Omental fat pad (tissue), 4 donors: Measurements from ENCODE around the gene RNF150. TPM values are rescaled to one million over a fixed set of nuclear protein-coding genes. Genes with fewer than 3 reads are reported as not detected.

ENCODE experiments used
- ATAC-seq: fragments of 150-250 bp; one replicate; pipeline ENCODE4 v1.9.1; 2016; ENCODE audit warnings: mild to moderate bottlenecking, moderate library complexity; ENCODE audit not compliant: low FRiP score
- DNase-seq: peaks from one replicate; pipeline ENCODE4 v3.0.0-alpha.2; 2019; ENCODE audit warnings: low spot score
- total RNA-seq, 4 donors: library from RNA; depleted of rRNA; stranded (reverse); fragments of >200 nt; gene quantifications; one replicate each; pipeline ENCODE4 v1.1.0, GENCODE V29; 2016
- TF ChIP-seq, protein P1 (sequence below), 3 donors: fragments of 450-650 bp; IDR thresholded peaks; one replicate each; pipeline ENCODE4 v1.5.1; 2016 to 2017; ENCODE audit warnings: antibody characterized with exemption in 3 of 3, mild to moderate bottlenecking in 3 of 3, moderate library complexity in 2 of 3

RNF150 gene
- total RNA-seq, 4 donors from 2014 or later = 9.8 to 40.1 (median 15.6) TPM

DNA sequence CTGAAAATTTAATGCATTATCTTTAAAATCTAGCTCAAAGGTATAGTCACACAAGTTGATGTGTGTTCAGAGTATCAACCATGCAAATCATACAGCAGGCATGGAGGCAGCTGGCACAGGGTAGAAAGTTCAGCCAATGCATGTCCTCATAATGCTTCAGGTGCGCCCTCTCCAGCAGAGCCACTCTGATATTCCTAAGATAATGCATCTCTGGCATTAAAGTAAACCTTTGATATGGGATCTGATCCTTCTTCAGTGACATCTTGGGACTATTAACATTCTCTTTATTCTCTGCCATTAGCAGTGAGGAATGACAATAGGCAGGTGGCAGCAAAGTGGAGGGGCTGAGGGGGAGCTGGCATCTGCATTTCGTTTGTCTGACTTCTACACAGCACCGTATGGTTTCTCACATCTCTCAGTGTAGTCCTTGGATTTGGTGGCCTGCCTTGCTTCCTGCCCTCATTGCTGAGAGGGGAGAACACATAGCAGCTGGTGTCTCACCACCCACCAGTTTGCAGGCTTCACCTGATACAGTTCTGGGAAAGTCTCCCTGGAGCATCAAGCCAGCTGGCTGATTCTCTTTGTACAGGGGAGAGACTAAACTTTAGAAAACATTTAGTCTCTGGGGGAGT is 208.4 kb downstream of the RNF150 start:
- ATAC-seq = no peak
- TF ChIP-seq, protein P1, sequence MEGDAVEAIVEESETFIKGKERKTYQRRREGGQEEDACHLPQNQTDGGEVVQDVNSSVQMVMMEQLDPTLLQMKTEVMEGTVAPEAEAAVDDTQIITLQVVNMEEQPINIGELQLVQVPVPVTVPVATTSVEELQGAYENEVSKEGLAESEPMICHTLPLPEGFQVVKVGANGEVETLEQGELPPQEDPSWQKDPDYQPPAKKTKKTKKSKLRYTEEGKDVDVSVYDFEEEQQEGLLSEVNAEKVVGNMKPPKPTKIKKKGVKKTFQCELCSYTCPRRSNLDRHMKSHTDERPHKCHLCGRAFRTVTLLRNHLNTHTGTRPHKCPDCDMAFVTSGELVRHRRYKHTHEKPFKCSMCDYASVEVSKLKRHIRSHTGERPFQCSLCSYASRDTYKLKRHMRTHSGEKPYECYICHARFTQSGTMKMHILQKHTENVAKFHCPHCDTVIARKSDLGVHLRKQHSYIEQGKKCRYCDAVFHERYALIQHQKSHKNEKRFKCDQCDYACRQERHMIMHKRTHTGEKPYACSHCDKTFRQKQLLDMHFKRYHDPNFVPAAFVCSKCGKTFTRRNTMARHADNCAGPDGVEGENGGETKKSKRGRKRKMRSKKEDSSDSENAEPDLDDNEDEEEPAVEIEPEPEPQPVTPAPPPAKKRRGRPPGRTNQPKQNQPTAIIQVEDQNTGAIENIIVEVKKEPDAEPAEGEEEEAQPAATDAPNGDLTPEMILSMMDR (IDR thresholded peaks at IDR 0.05) = no peak
- DNase-seq = no peak

DNA sequence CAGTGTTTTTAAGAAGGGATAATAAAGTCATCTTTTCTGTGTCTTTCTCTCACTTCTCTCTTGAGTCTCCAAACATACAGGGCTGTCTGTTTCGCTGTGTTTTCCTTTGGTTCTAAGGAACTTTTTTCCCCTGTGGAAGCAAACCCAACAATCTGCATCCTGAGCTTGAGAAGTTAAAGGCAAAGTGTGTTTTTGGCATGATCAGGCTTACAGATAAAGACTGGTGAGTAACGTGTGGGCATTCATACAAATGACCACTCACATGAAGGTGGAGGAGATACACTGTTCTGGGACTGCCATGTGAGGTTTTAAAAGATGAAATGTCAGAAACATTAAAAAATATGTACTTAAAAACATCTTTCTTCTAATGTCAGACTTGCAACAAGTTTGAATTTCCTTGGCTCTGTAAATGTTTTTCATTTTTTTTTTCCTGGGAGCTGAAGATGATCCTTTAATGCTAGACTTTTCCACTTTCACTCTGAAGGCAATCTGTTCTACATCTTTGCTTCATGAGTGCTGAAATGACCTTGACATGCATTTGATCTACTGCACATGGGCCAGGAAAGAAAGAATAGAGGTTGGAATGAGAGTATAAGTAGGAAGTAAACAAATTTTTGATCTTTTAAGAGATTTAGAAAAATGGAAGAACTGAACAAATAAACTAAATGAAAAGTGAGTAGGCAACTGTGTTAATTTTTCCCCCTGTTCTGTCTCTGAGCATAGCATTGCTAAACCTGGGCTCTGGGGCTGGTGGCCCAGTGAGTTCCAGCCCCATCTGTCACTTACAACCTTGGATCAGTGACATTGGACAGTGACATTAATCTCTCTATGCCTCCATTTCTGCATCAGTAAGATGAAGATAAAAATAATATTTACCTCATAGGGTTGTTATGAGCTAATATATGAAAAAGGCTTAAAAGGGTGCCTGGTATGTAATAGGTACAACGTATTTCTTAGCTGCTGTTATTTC is 226.0 kb downstream of the RNF150 start:
- TF ChIP-seq, protein P1 (IDR thresholded peaks at IDR 0.05) = no peak

DNA sequence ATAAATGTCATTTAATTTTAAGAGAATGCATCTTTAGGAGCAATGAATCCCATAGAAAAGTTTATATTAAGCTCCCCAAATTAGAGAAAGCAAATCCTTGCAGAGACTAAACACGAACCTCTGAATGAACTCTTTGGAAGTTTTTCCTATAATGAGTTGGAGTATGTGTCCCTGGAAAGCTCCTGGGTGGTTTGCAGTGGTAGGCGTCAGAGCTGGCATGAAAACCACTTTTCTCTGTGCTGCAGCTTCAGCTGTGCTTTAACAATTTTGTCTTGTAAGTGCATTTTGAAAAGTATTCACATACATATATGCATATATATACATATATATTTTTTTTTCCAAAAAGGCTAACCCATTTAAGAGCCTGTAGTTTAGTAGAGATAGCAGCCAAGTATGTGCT is 228.4 kb downstream of the RNF150 start:
- DNase-seq = no peak
- no peak for ATAC-seq
- TF ChIP-seq, protein P1 (IDR thresholded peaks at IDR 0.05) = no peak

More for the DNA sequence above, 226.0 kb downstream of the RNF150 start:
- no peak for DNase-seq
- ATAC-seq = no peak

DNA sequence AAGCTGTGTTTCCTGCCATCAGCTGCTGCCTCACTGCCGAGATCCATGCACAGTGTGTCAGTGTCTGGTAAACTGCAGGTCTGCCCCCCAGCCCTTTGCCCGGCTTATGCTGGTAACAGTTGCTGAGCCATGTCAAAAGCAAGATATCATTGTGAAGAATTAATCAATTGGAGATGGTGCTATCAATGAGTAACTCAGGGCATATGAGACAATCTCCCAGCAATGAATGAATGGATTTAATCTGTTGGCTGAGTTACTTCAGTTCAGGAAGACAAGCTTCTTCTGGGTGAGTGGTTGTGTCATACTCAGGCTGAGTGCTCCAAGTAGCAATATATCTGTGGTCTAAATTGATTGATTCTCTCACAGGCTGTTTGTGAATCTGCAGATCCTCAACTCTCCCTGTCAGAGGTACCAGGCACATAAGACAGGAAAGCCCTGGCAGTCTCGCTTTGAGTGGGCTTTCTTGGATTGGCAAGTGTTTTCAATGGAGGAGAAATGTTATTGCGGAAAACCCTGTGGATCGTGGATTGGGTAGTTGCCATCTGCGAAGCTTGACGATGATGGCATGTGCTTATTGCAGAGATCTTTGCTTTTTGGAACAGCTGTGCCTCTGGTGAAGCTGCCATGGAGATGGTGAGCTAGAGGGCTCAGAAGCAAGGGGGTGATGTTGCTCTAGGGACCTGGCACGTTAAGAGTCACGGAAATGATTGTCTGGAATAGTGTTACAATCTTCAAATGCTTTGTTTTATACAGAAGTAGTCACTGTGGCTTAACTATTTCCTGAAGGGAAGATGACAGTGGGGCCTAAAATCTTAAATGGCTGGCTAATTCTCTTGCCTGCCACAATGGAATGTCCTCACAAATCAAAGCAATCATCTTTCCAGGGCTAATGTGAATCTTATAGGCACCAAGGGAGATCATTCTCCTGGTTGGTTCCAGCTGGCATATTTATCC is 229.5 kb downstream of the RNF150 start:
- TF ChIP-seq, protein P1 (IDR thresholded peaks at IDR 0.05) = no peak
- no peak for ATAC-seq
- DNase-seq = no peak

DNA sequence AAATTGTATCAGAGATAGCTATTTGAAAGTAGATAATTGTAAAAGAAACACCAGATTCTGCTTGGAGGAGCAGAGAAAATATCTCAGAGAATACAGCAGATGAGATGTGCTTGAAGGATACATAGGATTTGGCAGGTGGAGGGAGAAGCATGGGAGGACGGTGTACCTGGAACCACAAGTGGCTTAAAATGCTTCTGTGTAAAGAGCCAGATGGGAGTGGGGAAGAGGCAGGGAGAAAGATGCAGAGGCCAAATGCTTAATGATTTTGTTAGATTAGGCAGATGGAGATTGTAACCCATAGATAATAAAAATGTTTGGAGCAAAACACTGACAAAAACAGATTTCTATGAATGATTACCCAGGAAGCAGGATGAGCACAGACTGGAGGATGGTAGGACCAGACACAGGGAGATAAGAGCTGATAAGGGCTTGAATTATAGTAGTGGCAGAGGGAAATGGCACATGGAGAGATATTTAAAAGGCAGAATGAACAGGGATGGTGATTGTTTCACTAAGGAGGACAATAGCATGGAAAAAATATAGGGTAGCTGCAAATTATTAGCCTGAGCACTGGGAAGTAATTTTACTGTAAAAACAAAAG is 231.4 kb downstream of the RNF150 start:
- DNase-seq (no peak), ATAC-seq (no peak)
- TF ChIP-seq, protein P1 (IDR thresholded peaks at IDR 0.05) = no peak

DNA sequence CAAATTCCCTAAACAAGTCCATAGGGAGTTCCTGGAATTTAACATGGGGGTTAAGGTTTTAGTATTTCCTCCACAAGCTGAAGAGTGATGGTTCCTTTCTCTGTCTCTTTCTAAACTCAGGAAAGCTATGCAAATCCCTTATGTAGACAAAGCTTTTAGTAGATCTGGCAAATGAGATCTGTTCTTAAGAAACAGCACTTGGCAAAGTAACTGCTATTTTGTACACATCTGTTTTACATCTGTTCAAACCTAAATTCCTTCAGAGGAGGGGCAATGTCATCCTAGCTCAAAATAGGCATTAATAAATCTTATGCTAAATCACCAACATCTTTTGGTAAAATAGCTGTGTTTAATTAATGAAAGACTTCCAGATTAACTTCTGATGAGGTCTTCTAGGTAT is 239.3 kb downstream of the RNF150 start:
- no peak for ATAC-seq
- TF ChIP-seq, protein P1 (IDR thresholded peaks at IDR 0.05) = no peak

More for the DNA sequence above, 239.3 kb downstream of the RNF150 start:
- no peak for DNase-seq
